Kidney epithelial cell (primary cell): Measurements from ENCODE around the gene C15orf39. TPM values are rescaled to one million over a fixed set of nuclear protein-coding genes. Genes with fewer than 3 reads are reported as not detected.

Experiments
- DNase-seq: peaks from one replicate; pipeline ENCODE4 v3.0.0-alpha.2; 2010; ENCODE audit warnings: low read depth
- H3K27me3 ChIP-seq: 2 replicates; pipeline ENCODE4 v1.6.0; 2011; ENCODE audit warnings: low read length; ENCODE audit not compliant: control insufficient read depth, insufficient read depth
- H3K36me3 ChIP-seq: 2 replicates; pipeline ENCODE4 v1.5.1; 2011; ENCODE audit warnings: low read length; ENCODE audit not compliant: control insufficient read depth, insufficient read depth
- H3K4me3 ChIP-seq: 2 replicates; pipeline ENCODE4 v1.5.1; 2011; ENCODE audit warnings: low read depth, mild to moderate bottlenecking, control low read depth, low read length
- total RNA-seq: library from RNA; depleted of rRNA; stranded (reverse); fragments of >200 nt; gene quantifications from 2 replicates; pipeline ENCODE4 v1.2.3, GENCODE V29; 2015
- TF ChIP-seq, protein P1 (sequence below): IDR thresholded peaks from 2 replicates; pipeline ENCODE4 v1.5.1; 2011; ENCODE audit warnings: mild to moderate bottlenecking, moderate library complexity, low read length, control low read depth, inconsistent platforms; ENCODE audit not compliant: insufficient read depth, poor library complexity, severe bottlenecking

The C15orf39 gene
- total RNA-seq, 1 donor from 2014 or later: 26.8 TPM

- Histone ChIP-seq H3K36me3 (no peaks in the 10 kb centered on the region), H3K27me3 (no peaks in the 10 kb centered on the region), H3K4me3 (peak overlapping the region; percentile 69)
- no peak for DNase-seq
- TF ChIP-seq, protein P1, sequence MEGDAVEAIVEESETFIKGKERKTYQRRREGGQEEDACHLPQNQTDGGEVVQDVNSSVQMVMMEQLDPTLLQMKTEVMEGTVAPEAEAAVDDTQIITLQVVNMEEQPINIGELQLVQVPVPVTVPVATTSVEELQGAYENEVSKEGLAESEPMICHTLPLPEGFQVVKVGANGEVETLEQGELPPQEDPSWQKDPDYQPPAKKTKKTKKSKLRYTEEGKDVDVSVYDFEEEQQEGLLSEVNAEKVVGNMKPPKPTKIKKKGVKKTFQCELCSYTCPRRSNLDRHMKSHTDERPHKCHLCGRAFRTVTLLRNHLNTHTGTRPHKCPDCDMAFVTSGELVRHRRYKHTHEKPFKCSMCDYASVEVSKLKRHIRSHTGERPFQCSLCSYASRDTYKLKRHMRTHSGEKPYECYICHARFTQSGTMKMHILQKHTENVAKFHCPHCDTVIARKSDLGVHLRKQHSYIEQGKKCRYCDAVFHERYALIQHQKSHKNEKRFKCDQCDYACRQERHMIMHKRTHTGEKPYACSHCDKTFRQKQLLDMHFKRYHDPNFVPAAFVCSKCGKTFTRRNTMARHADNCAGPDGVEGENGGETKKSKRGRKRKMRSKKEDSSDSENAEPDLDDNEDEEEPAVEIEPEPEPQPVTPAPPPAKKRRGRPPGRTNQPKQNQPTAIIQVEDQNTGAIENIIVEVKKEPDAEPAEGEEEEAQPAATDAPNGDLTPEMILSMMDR: no peak
Observed at GRCh38 chr15:75202251-75203016, 752 bp downstream of the C15orf39 start.

DNA sequence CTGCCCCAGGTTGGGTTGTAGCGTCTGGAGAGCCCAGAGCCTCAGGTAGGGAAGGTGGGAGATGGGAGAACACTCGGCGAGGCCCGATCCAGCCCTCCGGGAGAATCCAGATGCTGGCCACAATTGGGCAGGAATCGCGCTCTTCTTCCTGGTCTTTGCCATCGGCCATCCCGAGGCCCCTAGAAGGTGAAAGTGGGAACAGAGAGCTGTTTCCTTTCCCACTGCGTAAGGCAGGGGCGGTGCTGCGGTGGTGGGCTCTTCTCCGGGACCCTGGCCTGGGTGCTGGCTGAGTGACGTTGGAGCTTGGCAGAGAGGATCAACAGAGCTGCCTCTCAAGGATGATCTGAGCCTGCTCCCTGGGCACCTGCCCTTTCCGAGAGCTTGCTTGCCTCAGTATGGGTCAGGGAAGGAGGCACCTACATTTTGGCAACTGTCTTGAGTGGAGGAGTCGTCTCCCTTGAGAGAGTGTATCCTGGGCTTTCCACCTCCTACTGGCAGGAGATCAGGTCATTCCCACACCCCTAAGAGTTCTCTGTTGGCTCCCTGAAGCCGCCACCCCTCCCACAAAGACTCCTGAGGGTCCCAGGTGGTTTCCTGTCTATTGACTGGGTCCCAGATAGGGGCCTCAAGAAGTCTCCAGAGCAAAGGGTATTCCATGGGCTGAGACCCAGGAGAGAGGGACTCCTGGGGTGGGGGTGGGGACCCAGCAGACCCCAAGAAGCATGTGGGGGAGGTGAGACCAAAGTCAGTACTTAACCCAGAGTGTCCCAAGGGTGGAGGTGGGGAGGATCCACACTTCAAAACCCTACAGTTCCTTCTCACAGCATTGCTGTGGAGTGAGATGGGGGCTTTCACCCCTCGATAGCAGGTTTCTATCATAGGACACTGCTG is 1.6 kb downstream of the C15orf39 start:
- peaks cover 1% of the 10 kb centered on the region for H3K36me3 ChIP-seq
- TF ChIP-seq, protein P1: peak; percentile 5
- H3K27me3 ChIP-seq: no peaks in the 10 kb centered on the region
- H3K4me3 ChIP-seq: peak overlapping the region; percentile 69
- no peak for DNase-seq

DNA sequence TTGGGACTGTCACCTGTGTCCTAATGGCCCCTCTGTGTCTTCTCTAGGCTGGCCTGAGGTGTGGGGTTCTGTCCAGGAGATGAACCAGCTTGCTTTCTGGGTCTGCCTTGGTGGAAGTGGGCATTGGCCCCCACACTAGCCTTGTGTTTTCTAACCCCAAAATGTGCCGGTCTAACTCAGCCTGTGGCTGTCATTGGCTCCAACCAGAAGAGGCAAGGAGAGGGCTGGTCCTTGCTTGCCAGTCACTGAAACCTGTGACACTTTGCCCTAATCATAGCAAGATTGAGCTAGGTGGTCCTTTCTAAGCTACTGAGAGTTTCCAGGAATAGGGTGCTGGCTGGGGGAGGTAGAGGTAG is 2.2 kb downstream of the C15orf39 start:
- peaks cover 1% of the 10 kb centered on the region for H3K36me3 ChIP-seq
- H3K27me3 ChIP-seq: no peaks in the 10 kb centered on the region
- DNase-seq: no peak
- H3K4me3 ChIP-seq: no peak overlapping the region
- TF ChIP-seq, protein P1: no peak

DNA sequence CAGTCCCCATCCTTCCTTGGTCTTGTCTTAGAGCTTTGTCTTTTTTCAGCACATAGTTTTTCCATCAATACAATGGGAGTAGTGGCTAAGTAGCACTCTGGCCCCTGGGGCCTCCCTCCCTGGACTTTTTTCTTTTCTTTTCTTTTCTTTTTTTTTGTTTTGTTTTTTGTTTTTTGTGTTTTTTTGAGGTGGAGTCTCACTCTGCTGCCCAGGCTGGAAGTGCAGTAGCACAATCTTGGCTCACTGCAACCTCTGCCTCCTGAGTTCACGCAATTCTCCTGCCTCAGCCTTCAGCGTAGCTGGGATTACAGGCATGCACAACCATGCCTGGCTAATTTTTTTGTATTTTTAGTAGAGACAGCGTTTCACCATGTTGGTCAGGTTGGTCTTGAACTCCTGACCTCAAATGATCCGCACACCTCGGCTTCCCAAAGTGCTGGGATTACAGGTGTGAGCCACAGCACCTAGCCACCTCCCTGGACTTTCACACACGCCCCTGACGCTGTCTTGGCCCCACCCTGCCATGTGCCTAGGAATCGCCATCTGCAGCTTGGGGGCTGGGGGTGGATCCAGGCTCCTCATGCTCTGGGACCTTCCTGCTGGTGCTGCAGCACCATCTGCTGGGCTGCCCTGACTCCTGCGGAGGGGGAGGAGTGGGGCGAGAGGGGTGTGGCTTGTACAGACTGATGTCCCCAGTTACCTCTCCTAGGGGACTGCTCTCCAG is 2.8 kb downstream of the C15orf39 start:
- H3K27me3 ChIP-seq: no peaks in the 10 kb centered on the region
- DNase-seq: no peak
- H3K4me3 ChIP-seq: no peak overlapping the region
- TF ChIP-seq, protein P1: peak; percentile 98
- H3K36me3 ChIP-seq: peaks cover 1% of the 10 kb centered on the region

DNA sequence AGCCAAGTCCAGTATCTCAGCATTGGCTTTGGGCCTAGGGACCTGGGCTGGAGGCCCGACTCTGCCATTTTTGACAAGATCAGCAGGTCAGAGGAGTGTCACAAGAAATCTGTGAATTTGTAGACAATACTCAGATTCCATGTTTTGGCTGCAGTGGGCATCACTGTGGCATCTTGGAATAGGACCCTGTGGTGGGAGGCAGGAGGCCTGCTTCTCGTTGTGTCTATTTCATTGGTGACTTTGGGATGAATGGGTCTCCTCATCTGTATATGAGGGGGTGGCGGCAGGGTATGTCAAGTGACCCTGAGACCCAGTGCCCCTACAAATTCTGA is 3.3 kb downstream of the C15orf39 start:
- TF ChIP-seq, protein P1: no peak
- no peak for DNase-seq

More for the DNA sequence above, 3.3 kb downstream of the C15orf39 start:
- Histone ChIP-seq H3K27me3 (no peaks in the 10 kb centered on the region), H3K4me3 (no peak overlapping the region), H3K36me3 (peaks cover 2% of the 10 kb centered on the region)
